HTR-8/SVneo (cell line): ENCODE results near the gene FBXO3.

Source experiments
- DNase-seq: peaks from one replicate; pipeline ENCODE4 v3.0.0; 2011; ENCODE audit warnings: low spot score, mixed read lengths; ENCODE audit not compliant: insufficient read length
- FAIRE-seq: peaks from 2 replicates; lab custom pipeline; 2011; peaks lifted over from hg19 to GRCh38; lab: Jason Lieb, UNC

Gene FBXO3

GRCh38 chr11:33773404-33773986 is 825 bp downstream of the FBXO3 start:
- FAIRE-seq = no peak
- peak; percentile 15 for DNase-seq

- no peak for FAIRE-seq
Observed at GRCh38 chr11:33772870-33773269, 1.4 kb downstream of the FBXO3 start.

GRCh38 chr11:33772300-33772699 is 2.0 kb downstream of the FBXO3 start:
- no peak for FAIRE-seq

More at GRCh38 chr11:33772870-33773269, 1.4 kb downstream of the FBXO3 start:
- DNase-seq = no peak

GRCh38 chr11:33770236-33770635 is 4.1 kb downstream of the FBXO3 start:
- FAIRE-seq = no peak
- DNase-seq = no peak

More at GRCh38 chr11:33772300-33772699, 2.0 kb downstream of the FBXO3 start:
- DNase-seq = no peak

GRCh38 chr11:33769542-33769941 is 4.8 kb downstream of the FBXO3 start:
- DNase-seq = no peak

GRCh38 chr11:33767624-33768023 is 6.7 kb downstream of the FBXO3 start:
- no peak for DNase-seq
- FAIRE-seq = no peak

More at GRCh38 chr11:33769542-33769941, 4.8 kb downstream of the FBXO3 start:
- no peak for FAIRE-seq

GRCh38 chr11:33766085-33766484 is 8.2 kb downstream of the FBXO3 start:
- DNase-seq (no peak), FAIRE-seq (no peak)

- no peak for FAIRE-seq
- DNase-seq = no peak
Observed at GRCh38 chr11:33761471-33761870, 12.8 kb downstream of the FBXO3 start.

GRCh38 chr11:33753304-33753967 is 20.9 kb downstream of the FBXO3 start:
- no peak for DNase-seq
- FAIRE-seq = no peak

GRCh38 chr11:33751878-33752277 is 22.4 kb downstream of the FBXO3 start:
- FAIRE-seq (no peak), DNase-seq (no peak)

GRCh38 chr11:33747979-33748378 is 26.3 kb downstream of the FBXO3 start:
- no peak for DNase-seq

GRCh38 chr11:33743291-33743690 is 31.0 kb downstream of the FBXO3 start:
- DNase-seq = no peak
- no peak for FAIRE-seq

More at GRCh38 chr11:33747979-33748378, 26.3 kb downstream of the FBXO3 start:
- no peak for FAIRE-seq

- FAIRE-seq (no peak), DNase-seq (peak; percentile 21)
Observed at GRCh38 chr11:33742249-33742851, 32.0 kb downstream of the FBXO3 start.

GRCh38 chr11:33741806-33742205 is 32.5 kb downstream of the FBXO3 start:
- no peak for DNase-seq
- FAIRE-seq = no peak

GRCh38 chr11:33737362-33737821 is 36.9 kb downstream of the FBXO3 start:
- DNase-seq = no peak
- no peak for FAIRE-seq

GRCh38 chr11:33736148-33736812 is 38.0 kb downstream of the FBXO3 start, which contains the start of gene CD59:
TSS of gene CD59 (minus strand) at chr11:33736423. CDS start at chr11:33722445, 13,978 bp downstream.
- DNase-seq (peak; percentile 86), FAIRE-seq (no peak)

GRCh38 chr11:33735271-33736147 is 38.8 kb downstream of the FBXO3 start:
- no peak for DNase-seq
- FAIRE-seq = no peak

GRCh38 chr11:33734441-33735270 is 39.7 kb downstream of the FBXO3 start:
- FAIRE-seq = no peak
- no peak for DNase-seq

GRCh38 chr11:33733980-33734379 is 40.3 kb downstream of the FBXO3 start:
- DNase-seq = no peak
- no peak for FAIRE-seq
